ENCODE data around the gene SLC20A1. TPM values are rescaled to one million over a fixed set of nuclear protein-coding genes. Genes with fewer than 3 reads are reported as not detected.

Gene SLC20A1
- total RNA-seq, 1 experiment from 2014 or later = 209 TPM

- Histone ChIP-seq H3K27ac (ENCODE audit: low read length) (peak overlapping the region; percentile 92), H3K4me2 (ENCODE audit: low read length) (peak overlapping the region; percentile 84), H3K4me3 (ENCODE audit: low read length) (peak overlapping the region; percentile 78), H2AFZ (ENCODE audit: low read length) (no peak overlapping the region), H3F3A (ENCODE audit: low read length, unreplicated experiment) (peaks cover 11% of the 10 kb centered on the region), H3K9me2 (replicated peaks; ENCODE audit: low read length) (no peaks in the 10 kb centered on the region), H3K36me3 (ENCODE audit: low read depth, low read length) (peaks cover 42% of the 10 kb centered on the region), H3K9ac (ENCODE audit: low read length) (peak overlapping the region; percentile 95), H3K27me3 (ENCODE audit: low read length) (no peaks in the 10 kb centered on the region), H3K4me1 (ENCODE audit: insufficient read depth, low read length) (peaks cover 61% of the 10 kb centered on the region), H4K20me1 (ENCODE audit: low read length) (peaks cover 46% of the 10 kb centered on the region), H3K9me3 (ENCODE audit: low read length) (no peaks in the 10 kb centered on the region), H3K79me2 (ENCODE audit: low read length) (peaks cover 61% of the 10 kb centered on the region)
- no peak for DNase-seq
- TF ChIP-seq CTCF (conservative IDR thresholded peaks at IDR 0.05; ENCODE audit: low read depth, low read length) = no peak
- peak; percentile 33; the same call in 1 of the 2 replicates for TF ChIP-seq EZH2phosphoT487 (IDR thresholded peaks at IDR 0.05; ENCODE audit: borderline replicate concordance, low read length)
- CTCF ChIA-PET = no interaction called here
- no TSS peak for BruUV-seq (replicated peaks)
- intact Hi-C loops (cut with micrococcal nuclease) = no loop called here
- peak; percentile 0; the same call in 1 of the 2 replicates for ATAC-seq
- POLR2A ChIA-PET (ENCODE audit: unreplicated experiment) = interaction anchor here (1.0 to 1.7 kb wide), 3 partner anchors 19 to 46 kb away, joined by 5 to 10 read pairs (median 7); no protein-coding TSS in a partner anchor
These were observed 472 bp downstream of the SLC20A1 start for GRCh38 chr2:112646102-112646719.

- H3F3A ChIP-seq (ENCODE audit: low read length, unreplicated experiment) = peaks cover 14% of the 10 kb centered on the region
- peak overlapping the region; percentile 78 for H3K4me3 ChIP-seq (ENCODE audit: low read length)
- H3K4me1 ChIP-seq (ENCODE audit: insufficient read depth, low read length) = peaks cover 57% of the 10 kb centered on the region
- intact Hi-C loops (cut with micrococcal nuclease) = no loop called here
- TSS peak; percentile 42 for BruUV-seq (replicated peaks)
- DNase-seq = peak; percentile 36
- TF ChIP-seq EZH2phosphoT487 (IDR thresholded peaks at IDR 0.05; ENCODE audit: borderline replicate concordance, low read length) (no peak), EZH2 (IDR thresholded peaks at IDR 0.05; ENCODE audit: low read length, unreplicated experiment) (no peak), CTCF (conservative IDR thresholded peaks at IDR 0.05; ENCODE audit: low read depth, low read length) (no peak)
- no peaks in the 10 kb centered on the region for H3K27me3 ChIP-seq (ENCODE audit: low read length)
- no peak overlapping the region for H2AFZ ChIP-seq (ENCODE audit: low read length)
- H3K9me3 ChIP-seq (ENCODE audit: low read length) = no peaks in the 10 kb centered on the region
- H4K20me1 ChIP-seq (ENCODE audit: low read length) = peaks cover 55% of the 10 kb centered on the region
- peaks cover 49% of the 10 kb centered on the region for H3K36me3 ChIP-seq (ENCODE audit: low read depth, low read length)
- H3K27ac ChIP-seq (ENCODE audit: low read length) = 0 out of 2 replicates have a peak overlapping the region, but pooled peaks have one; percentile 92
- H3K9me2 ChIP-seq (replicated peaks; ENCODE audit: low read length) = no peaks in the 10 kb centered on the region
- H3K79me2 ChIP-seq (ENCODE audit: low read length) = peaks cover 69% of the 10 kb centered on the region
- POLR2A ChIA-PET (ENCODE audit: unreplicated experiment) = no interaction called here
- peak overlapping the region; percentile 95 for H3K9ac ChIP-seq (ENCODE audit: low read length)
- CTCF ChIA-PET = no interaction called here
- H3K4me2 ChIP-seq (ENCODE audit: low read length) = peak overlapping the region; percentile 84
- no peak for ATAC-seq
These were observed 1.3 kb downstream of the SLC20A1 start for GRCh38 chr2:112646791-112647689.

All from PC-3 (cell line).